Heart right ventricle (tissue), 16 donors: ENCODE measurements around the gene SMIM24. TPM values are rescaled to one million over a fixed set of nuclear protein-coding genes. Genes with fewer than 3 reads are reported as not detected.

ENCODE experiments used
- ATAC-seq, 8 donors: fragments of 200-7000 bp; cut with Tn5 transposase; one replicate each; pipeline ENCODE4 v1.9.1; 2020; ENCODE audit warnings: mild to moderate bottlenecking in 8 of 8, moderate library complexity in 8 of 8, moderate number of reproducible peaks in 1 of 8
- DNase-seq, 2 donors: peaks; one replicate each; pipeline ENCODE4 v3.0.0-alpha.2; 2020
- H3K27ac ChIP-seq, 10 donors: fragments of 200-600 bp; sonication (generic) in 2 of 10; one replicate each; pipeline versions ENCODE4 v1.5.0 to v1.8.0; 2020 to 2022; ENCODE audit warnings: mild to moderate bottlenecking in 3 of 10
- H3K27me3 ChIP-seq, 7 donors: fragments of 200-600 bp; one replicate each; pipeline ENCODE4 v1.8.0; 2021 to 2022; ENCODE audit warnings: mild to moderate bottlenecking in 2 of 7
- H3K36me3 ChIP-seq, 9 donors: fragments of 200-600 bp; sonication (generic) in 1 of 9; one replicate each; pipeline versions ENCODE4 v1.5.0 to v1.8.0; 2020 to 2022; ENCODE audit warnings: mild to moderate bottlenecking in 2 of 9
- H3K4me1 ChIP-seq, 9 donors: fragments of 200-600 bp; sonication (generic) in 1 of 9; one replicate each; pipeline versions ENCODE4 v1.5.0 to v1.8.0; 2020 to 2022; ENCODE audit warnings: mild to moderate bottlenecking in 4 of 9
- H3K4me3 ChIP-seq, 10 donors: fragments of 200-600 bp; sonication (generic) in 2 of 10; one replicate each; pipeline versions ENCODE4 v1.5.0 to v1.8.0; 2020 to 2022; ENCODE audit warnings: mild to moderate bottlenecking in 7 of 10, moderate library complexity in 2 of 10
- H3K9me3 ChIP-seq, 11 donors: fragments of 200-600 bp in 10 of 11; sonication (generic) in 2 of 11; one replicate each; pipeline versions ENCODE4 v1.5.0 to v1.8.0; 2013 to 2022; ENCODE audit warnings: mild to moderate bottlenecking in 2 of 11, control low read depth in 1 of 11, moderate library complexity in 1 of 11
- WGBS, 2 donors: extraction: QIAGEN DNeasy Blood & Tissue Kit; methylation state at CpG; one replicate each; pipeline ENCODE4 v1.1.7; 2013; ENCODE audit warnings: inconsistent platforms in 1 of 2; 5-methylcytosine and 5-hydroxymethylcytosine counted together
- intact Hi-C, 10 donors: fragments of 100-400 bp; cut with DNase I; formaldehyde crosslinking; loops; one replicate each; pipeline versions ENCODE4 v1.11.1 to v1.14.2; 2022
- polyA plus RNA-seq, 2 donors: library from polyadenylated mRNA; stranded (reverse); fragments of 200-250 nt; gene quantifications; one replicate each; pipeline ENCODE4 v1.2.3, GENCODE V29; 2013
- total RNA-seq, 10 donors: library from RNA; stranded (reverse); fragmentation: NEBNext Ultra II Directional in 3 of 10; extraction: Animal tissue kit (Norgen Biotek cat#: 25700) in 3 of 10; gene quantifications; one replicate each; pipeline versions ENCODE4 v1.2.1 to v1.2.4, GENCODE V29; 2021 to 2023
- TF ChIP-seq, protein P1 (sequence below), 9 donors: fragments of 200-600 bp; sonication (generic) in 2 of 9; IDR thresholded peaks; one replicate each; pipeline versions ENCODE4 v1.5.0 to v1.8.0; 2021 to 2022; ENCODE audit warnings: antibody characterized with exemption in 9 of 9, mild to moderate bottlenecking in 5 of 9, moderate library complexity in 1 of 9
- donor health status: Arrhythmogenic right ventricular cardiomyopathy.
- donor health status: ischemic (EF 13 %, LVEDD 7.1; RV severe dilation, severe dysfunction).
- donor health status: healthy with polysubstance abuse.
- donor health status: DM: no; HTN: yes; CAD: no.
- donor health status: DM: no; HTN: no; CAD: no.
- donor health status: ischemic (EF 25% LVEDD 6.9; RV normal size, moderate dysfunction).
- donor health status: ischemic (EF 25% LVEDD 5.7; RV mildly dilated, moderate dysfunction).
- donor health status: healthy.
- donor health status: DM: yes; HTN: yes; CAD: no.
- donor health status: Ischemic cardiomyopathy.
- donor health status: ischemic (EF 35%, LVEDD 5.7; RV mildly dilated, moderate dysfunction).
- donor health status: nonischemic (EF 11% LVEDD 7.7; RV severe dilation, severe dysfunction).
- donor health status: DM: yes; HTN: yes; CAD: no.
- donor health status: PGD.
- donor health status: ischemic (EF 29% LVEDD 5.4; RV normal size, mild dysfunction).
- donor health status: nonischemic (EF 23%, LVEDD 6.1; RV moderate dilation, normal function).

The SMIM24 gene
- total and polyA plus RNA-seq, 12 donors, result not detected

DNA sequence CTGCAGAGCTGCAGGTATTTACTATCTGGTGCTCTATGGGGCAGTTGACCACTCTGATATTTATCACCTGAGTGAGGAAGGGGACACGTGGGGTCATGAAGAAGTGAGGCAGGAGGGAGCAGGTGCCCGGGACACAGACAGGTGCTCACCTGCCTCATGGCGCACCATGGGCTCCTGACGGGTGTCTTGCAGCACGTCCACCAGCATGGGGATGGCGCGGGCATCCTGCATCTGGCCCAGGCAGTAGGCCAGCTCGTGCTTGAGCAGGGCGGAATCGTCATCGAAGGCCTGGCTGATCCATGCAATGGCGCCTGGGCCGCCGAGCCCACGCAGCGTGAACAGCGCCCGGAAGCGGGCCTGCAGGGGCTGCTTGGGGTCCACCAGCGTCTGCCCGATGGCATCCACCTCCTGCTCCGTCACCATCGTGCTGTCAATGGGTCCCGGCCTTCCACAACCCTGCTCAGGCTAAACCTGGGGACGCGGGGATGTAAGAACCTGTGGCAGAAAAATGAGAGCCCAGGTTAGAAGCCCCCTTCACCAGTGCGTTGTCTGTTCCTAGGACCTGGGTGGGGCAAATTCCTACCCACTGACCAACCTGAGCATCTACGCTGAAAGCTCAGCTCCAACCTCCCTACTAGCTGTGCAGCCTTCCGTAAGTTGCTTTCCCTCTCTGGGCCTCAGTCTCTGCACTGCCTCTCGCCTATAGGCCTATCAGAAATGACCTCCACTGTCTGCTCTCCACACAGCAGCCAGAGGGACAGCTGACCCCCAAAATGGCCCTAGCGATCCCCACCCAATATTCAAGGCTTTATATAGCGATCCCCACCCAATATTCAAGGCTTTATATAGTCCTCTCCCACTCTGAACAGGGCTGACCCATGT lies 16.3 kb upstream of the SMIM24 start:
- peaks cover 0 to 18% (median 12%) of the 10 kb centered on the region in 9 donors for H3K4me1 ChIP-seq
- H3K36me3 ChIP-seq, result peaks cover 0 to 58% (median 27%) of the 10 kb centered on the region in 9 donors

DNA sequence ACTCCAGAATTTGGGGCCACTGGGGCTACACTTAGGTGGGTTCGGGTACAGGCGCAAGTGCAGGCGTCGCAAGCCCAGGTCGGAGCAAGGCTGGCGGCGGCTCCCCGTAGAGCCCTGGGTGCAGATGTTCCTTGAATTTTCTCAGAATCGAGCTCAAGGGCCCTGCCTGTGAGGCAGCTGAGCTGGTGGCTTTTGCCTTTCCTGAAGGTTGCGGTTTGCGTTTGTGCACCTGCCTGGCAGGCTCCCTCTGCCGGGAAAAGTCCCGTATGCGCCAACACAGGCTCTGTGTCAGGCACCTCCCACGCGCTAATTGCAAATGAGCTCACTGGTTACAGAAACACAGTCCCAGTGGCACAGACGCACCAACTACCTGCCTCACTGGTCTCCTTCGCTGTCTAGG lies 14.2 kb upstream of the SMIM24 start:
- DNase-seq, result no peak
- Histone ChIP-seq H3K9me3 (no peaks in the 10 kb centered on the region), H3K4me1 (peaks cover 0 to 10% (median 6%) of the 10 kb centered on the region in 9 donors), H3K27me3 (no peaks in the 10 kb centered on the region), H3K36me3 (peaks cover 0 to 78% (median 27%) of the 10 kb centered on the region in 9 donors), H3K27ac (no peak overlapping the region), H3K4me3 (no peak overlapping the region)
- intact Hi-C loops, result no loop called here
- WGBS, 2 donors, result 94 to 95% methylated on average over 18 of the region's 18 CpGs
- no peak for ATAC-seq
- TF ChIP-seq, protein P1, sequence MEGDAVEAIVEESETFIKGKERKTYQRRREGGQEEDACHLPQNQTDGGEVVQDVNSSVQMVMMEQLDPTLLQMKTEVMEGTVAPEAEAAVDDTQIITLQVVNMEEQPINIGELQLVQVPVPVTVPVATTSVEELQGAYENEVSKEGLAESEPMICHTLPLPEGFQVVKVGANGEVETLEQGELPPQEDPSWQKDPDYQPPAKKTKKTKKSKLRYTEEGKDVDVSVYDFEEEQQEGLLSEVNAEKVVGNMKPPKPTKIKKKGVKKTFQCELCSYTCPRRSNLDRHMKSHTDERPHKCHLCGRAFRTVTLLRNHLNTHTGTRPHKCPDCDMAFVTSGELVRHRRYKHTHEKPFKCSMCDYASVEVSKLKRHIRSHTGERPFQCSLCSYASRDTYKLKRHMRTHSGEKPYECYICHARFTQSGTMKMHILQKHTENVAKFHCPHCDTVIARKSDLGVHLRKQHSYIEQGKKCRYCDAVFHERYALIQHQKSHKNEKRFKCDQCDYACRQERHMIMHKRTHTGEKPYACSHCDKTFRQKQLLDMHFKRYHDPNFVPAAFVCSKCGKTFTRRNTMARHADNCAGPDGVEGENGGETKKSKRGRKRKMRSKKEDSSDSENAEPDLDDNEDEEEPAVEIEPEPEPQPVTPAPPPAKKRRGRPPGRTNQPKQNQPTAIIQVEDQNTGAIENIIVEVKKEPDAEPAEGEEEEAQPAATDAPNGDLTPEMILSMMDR (IDR thresholded peaks at IDR 0.05), result no peak

More for the DNA sequence above, 16.3 kb upstream of the SMIM24 start:
- H3K27ac ChIP-seq, result no peak overlapping the region
- H3K9me3 ChIP-seq, result no peaks in the 10 kb centered on the region
- 96% methylated on average over 32 of the region's 32 CpGs for WGBS, 2 donors
- intact Hi-C loops, result no loop called here
- TF ChIP-seq, protein P1 (IDR thresholded peaks at IDR 0.05), result no peak
- DNase-seq (no peak), ATAC-seq (no peak)
- no peaks in the 10 kb centered on the region for H3K27me3 ChIP-seq
- H3K4me3 ChIP-seq, result no peak overlapping the region

DNA sequence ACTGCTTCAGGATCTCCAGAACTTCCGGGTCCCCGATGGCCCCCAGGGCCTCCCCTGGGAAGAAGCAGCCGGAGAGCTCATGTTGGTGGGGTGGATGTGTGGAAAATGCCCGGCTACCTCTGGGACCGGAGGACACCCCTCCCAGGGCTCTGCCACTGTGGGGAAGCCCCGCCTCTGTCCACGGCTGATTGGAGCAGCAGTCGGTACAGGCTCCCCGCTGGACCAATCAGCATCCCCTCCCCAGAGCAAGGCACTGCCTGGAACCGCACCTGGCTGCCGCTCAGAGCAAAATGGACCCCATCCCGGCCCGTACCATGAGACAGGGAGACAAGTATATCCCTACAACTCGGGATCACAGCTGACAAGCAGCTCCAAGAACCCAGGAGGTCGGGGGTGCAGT lies 13.7 kb upstream of the SMIM24 start:
- TF ChIP-seq, protein P1 (IDR thresholded peaks at IDR 0.05), result no peak
- Histone ChIP-seq H3K4me3 (no peak overlapping the region), H3K27ac (no peak overlapping the region), H3K27me3 (no peaks in the 10 kb centered on the region), H3K9me3 (no peaks in the 10 kb centered on the region), H3K36me3 (peaks cover 0 to 81% (median 27%) of the 10 kb centered on the region in 9 donors), H3K4me1 (peaks cover 0 to 5% (median 1%) of the 10 kb centered on the region in 9 donors)
- 79 to 85% methylated on average over 15 of the region's 15 CpGs for WGBS, 2 donors
- intact Hi-C loops, result no loop called here
- ATAC-seq (peak in 4 of 8 donors; percentile 5 to 51 (median 38)), DNase-seq (no peak)

DNA sequence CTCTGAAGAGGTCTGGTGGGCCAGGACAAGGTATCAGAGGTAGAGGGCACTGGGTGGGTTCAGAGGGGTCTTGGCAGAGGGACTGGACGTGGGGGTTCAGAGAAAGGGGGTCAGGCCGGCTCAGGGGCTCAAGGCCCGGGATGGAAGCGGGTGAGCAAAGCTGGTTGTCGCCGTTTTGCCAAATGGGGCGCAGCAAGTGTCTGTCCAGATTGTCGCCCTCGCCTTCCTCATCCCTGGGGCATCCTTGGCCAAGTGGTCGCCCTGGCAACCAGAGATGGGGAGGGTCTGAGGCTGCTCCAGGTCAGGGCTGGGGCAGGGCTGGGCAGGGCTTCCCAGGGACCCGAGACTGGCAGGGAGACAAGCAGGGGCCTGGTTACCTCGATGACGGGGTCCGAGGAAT lies 13.3 kb upstream of the SMIM24 start:
- TF ChIP-seq, protein P1 (IDR thresholded peaks at IDR 0.05), result no peak
- DNase-seq (no peak), ATAC-seq (peak in 4 of 8 donors; percentile 5 to 24 (median 10))
- WGBS, 2 donors, result 94 to 97% methylated on average over 14 of the region's 14 CpGs
- Histone ChIP-seq H3K27me3 (no peaks in the 10 kb centered on the region), H3K36me3 (peaks cover 0 to 81% (median 27%) of the 10 kb centered on the region in 9 donors), H3K9me3 (no peaks in the 10 kb centered on the region), H3K4me3 (no peak overlapping the region), H3K4me1 (peaks cover 0 to under 1% (median 0%) of the 10 kb centered on the region in 9 donors), H3K27ac (no peak overlapping the region)
- intact Hi-C loops, result no loop called here
